Measurements from ENCODE around the gene PSORS1C2.

Gene PSORS1C2

GRCh38 chr6:31138982-31139381 is at the start of gene PSORS1C2:
PSORS1C2 (minus strand) TSS chr6:31139066; CDS start chr6:31139026, 40 bp downstream.
- TF ChIP-seq USF1 (IDR thresholded peaks at IDR 0.05) (no peak), TEAD4 (IDR thresholded peaks at IDR 0.05) (no peak), RAD21 (IDR thresholded peaks at IDR 0.05; ENCODE audit: low read depth) (no peak), EGR1 (IDR thresholded peaks at IDR 0.05) (no peak), NFIC (IDR thresholded peaks at IDR 0.05) (no peak), EP300 (IDR thresholded peaks at IDR 0.05; ENCODE audit: borderline replicate concordance) (no peak), TAF1 (IDR thresholded peaks at IDR 0.05; ENCODE audit: low read depth) (no peak), TCF12 (IDR thresholded peaks at IDR 0.05; ENCODE audit: low read depth) (no peak), MAX (IDR thresholded peaks at IDR 0.05) (no peak), CEBPB (IDR thresholded peaks at IDR 0.05) (no peak), CREB1 (IDR thresholded peaks at IDR 0.05; ENCODE audit: low read depth) (no peak), FOXM1 (IDR thresholded peaks at IDR 0.05; ENCODE audit: borderline replicate concordance, low read depth) (no peak), ZBTB7A (IDR thresholded peaks at IDR 0.05; ENCODE audit: low read depth) (no peak), REST (IDR thresholded peaks at IDR 0.05; ENCODE audit: low read depth) (no peak)

- TF ChIP-seq USF1 (IDR thresholded peaks at IDR 0.05) (no peak), TEAD4 (IDR thresholded peaks at IDR 0.05) (no peak), CREB1 (IDR thresholded peaks at IDR 0.05; ENCODE audit: low read depth) (no peak), CEBPB (IDR thresholded peaks at IDR 0.05) (no peak), ZBTB7A (IDR thresholded peaks at IDR 0.05; ENCODE audit: low read depth) (no peak), FOXM1 (IDR thresholded peaks at IDR 0.05; ENCODE audit: borderline replicate concordance, low read depth) (no peak), TCF12 (IDR thresholded peaks at IDR 0.05; ENCODE audit: low read depth) (no peak), MAX (IDR thresholded peaks at IDR 0.05) (no peak), REST (IDR thresholded peaks at IDR 0.05; ENCODE audit: low read depth) (no peak), EP300 (IDR thresholded peaks at IDR 0.05; ENCODE audit: borderline replicate concordance) (no peak), RAD21 (IDR thresholded peaks at IDR 0.05; ENCODE audit: low read depth) (no peak), NFIC (IDR thresholded peaks at IDR 0.05) (no peak), YY1 (IDR thresholded peaks at IDR 0.05; ENCODE audit: low read depth) (no peak)
Measured at GRCh38 chr6:31187780-31188194, 48.9 kb upstream of the PSORS1C2 start.

GRCh38 chr6:31186052-31186734 is 47.3 kb upstream of the PSORS1C2 start:
- TF ChIP-seq EGR1 (IDR thresholded peaks at IDR 0.05) (no peak), TEAD4 (IDR thresholded peaks at IDR 0.05) (no peak), EP300 (IDR thresholded peaks at IDR 0.05; ENCODE audit: borderline replicate concordance) (no peak), USF1 (IDR thresholded peaks at IDR 0.05) (no peak), TAF1 (IDR thresholded peaks at IDR 0.05; ENCODE audit: low read depth) (no peak), NFIC (IDR thresholded peaks at IDR 0.05) (no peak)

- no peak for TF ChIP-seq TEAD4 (IDR thresholded peaks at IDR 0.05)
- no peak for TF ChIP-seq CREB1 (IDR thresholded peaks at IDR 0.05; ENCODE audit: low read depth)
- no peak for TF ChIP-seq TCF12 (IDR thresholded peaks at IDR 0.05; ENCODE audit: low read depth)
- TF ChIP-seq EGR1 (IDR thresholded peaks at IDR 0.05): no peak
- TF ChIP-seq EP300 (IDR thresholded peaks at IDR 0.05; ENCODE audit: borderline replicate concordance): no peak
Measured at GRCh38 chr6:31180500-31180899, 41.6 kb upstream of the PSORS1C2 start.

GRCh38 chr6:31179896-31180295 is 41.0 kb upstream of the PSORS1C2 start:
- TF ChIP-seq CREB1 (IDR thresholded peaks at IDR 0.05; ENCODE audit: low read depth): no peak
- TF ChIP-seq YY1 (IDR thresholded peaks at IDR 0.05; ENCODE audit: low read depth): no peak
- no peak for TF ChIP-seq EP300 (IDR thresholded peaks at IDR 0.05; ENCODE audit: borderline replicate concordance)
- no peak for TF ChIP-seq TEAD4 (IDR thresholded peaks at IDR 0.05)
- no peak for TF ChIP-seq RAD21 (IDR thresholded peaks at IDR 0.05; ENCODE audit: low read depth)
- no peak for TF ChIP-seq TCF12 (IDR thresholded peaks at IDR 0.05; ENCODE audit: low read depth)
- TF ChIP-seq NFIC (IDR thresholded peaks at IDR 0.05): no peak
- no peak for TF ChIP-seq MAX (IDR thresholded peaks at IDR 0.05)
- TF ChIP-seq TAF1 (IDR thresholded peaks at IDR 0.05; ENCODE audit: low read depth): no peak
- no peak for TF ChIP-seq REST (IDR thresholded peaks at IDR 0.05; ENCODE audit: low read depth)
- no peak for TF ChIP-seq USF1 (IDR thresholded peaks at IDR 0.05)

All from Ishikawa (cell line).